Nephron progenitor cell (in vitro differentiated cells): ENCODE data around the gene PTGS1.
"Not testable (repeated sequence)": the region's sequence is repeated elsewhere in the genome, so short reads cannot be mapped to it uniquely, and the experiment has no call there.

Experiments used
- DNase-seq: peaks from one replicate; pipeline ENCODE4 v3.0.0; 2021
- H3K27ac Mint-ChIP-seq: 2 replicates; pipeline ENCODE4 v1.8.0; 2021; ENCODE audit warnings: mild to moderate bottlenecking, moderate library complexity, mixed read lengths
- H3K27me3 Mint-ChIP-seq: 2 replicates; pipeline ENCODE4 v1.8.0; 2021; ENCODE audit warnings: mild to moderate bottlenecking, low read depth, mixed read lengths; ENCODE audit not compliant: poor library complexity
- H3K36me3 Mint-ChIP-seq: 2 replicates; pipeline ENCODE4 v1.8.0; 2021; ENCODE audit warnings: low read depth, mixed read lengths
- H3K4me1 Mint-ChIP-seq: 2 replicates; pipeline ENCODE4 v1.8.0; 2021; ENCODE audit warnings: mixed read lengths
- H3K4me3 Mint-ChIP-seq: 2 replicates; pipeline ENCODE4 v1.8.0; 2021; ENCODE audit warnings: mild to moderate bottlenecking, moderate library complexity, mixed read lengths
- H3K9me3 Mint-ChIP-seq: 2 replicates; pipeline ENCODE4 v1.8.0; 2021; ENCODE audit warnings: mild to moderate bottlenecking, moderate library complexity, mixed read lengths
- CTCF ChIP-seq: fragments of 200-600 bp; sonication (generic); IDR thresholded peaks from 2 replicates; pipeline ENCODE4 v1.5.0; 2021; ENCODE audit warnings: antibody characterized with exemption

The PTGS1 gene

GRCh38 chr9:122360891-122361290, 9.9 kb upstream of the PTGS1 start:
- no peak for TF ChIP-seq CTCF
- no peak for DNase-seq
- Mint-ChIP-seq H3K36me3 (no peaks in the 10 kb centered on the region), H3K27me3 (peaks cover 25% of the 10 kb centered on the region), H3K4me1 (peaks cover 4% of the 10 kb centered on the region), H3K9me3 (peaks cover 10% of the 10 kb centered on the region), H3K4me3 (no peak overlapping the region), H3K27ac (no peak overlapping the region)

DNA sequence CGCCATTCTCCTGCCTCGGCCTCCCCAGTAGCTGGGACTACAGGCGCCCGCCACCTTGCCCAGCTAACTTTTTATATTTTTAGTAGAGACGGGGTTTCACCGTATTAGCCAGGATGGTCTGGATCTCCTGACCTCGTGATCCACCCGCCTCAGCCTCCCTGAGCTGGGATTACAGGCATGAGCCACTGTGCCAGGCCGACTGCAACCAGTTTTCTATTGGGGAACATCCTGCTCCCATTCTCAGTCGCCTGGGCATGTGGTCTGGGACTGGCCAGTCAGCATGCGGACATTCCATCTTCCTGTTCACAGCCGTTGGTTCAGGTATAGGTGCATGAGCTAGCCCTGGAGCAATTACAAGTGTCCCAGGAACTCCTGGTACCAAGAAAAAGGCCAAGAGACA, 7.7 kb upstream of the PTGS1 start:
- not testable (repeated sequence) for H3K4me1 Mint-ChIP-seq, DNase-seq

GRCh38 chr9:122364117-122364782, 6.6 kb upstream of the PTGS1 start:
- DNase-seq: no peak
- Mint-ChIP-seq H3K27me3 (peaks cover 27% of the 10 kb centered on the region), H3K4me3 (no peak overlapping the region), H3K36me3 (no peaks in the 10 kb centered on the region), H3K27ac (no peak overlapping the region), H3K9me3 (peaks cover 6% of the 10 kb centered on the region), H3K4me1 (peaks cover 4% of the 10 kb centered on the region)
- TF ChIP-seq CTCF: no peak

More for the DNA sequence above, 7.7 kb upstream of the PTGS1 start:
- H3K9me3 Mint-ChIP-seq, H3K36me3 Mint-ChIP-seq, H3K4me3 Mint-ChIP-seq, H3K27ac Mint-ChIP-seq: not testable (repeated sequence)
- H3K27me3 Mint-ChIP-seq: peaks cover 21% of the 10 kb centered on the region

- H3K36me3 Mint-ChIP-seq: no peaks in the 10 kb centered on the region
- no peak overlapping the region for H3K4me3 Mint-ChIP-seq
- DNase-seq: no peak
- peaks cover 4% of the 10 kb centered on the region for H3K4me1 Mint-ChIP-seq
- no peak overlapping the region for H3K27ac Mint-ChIP-seq
- TF ChIP-seq CTCF: no peak
- H3K27me3 Mint-ChIP-seq: peaks cover 31% of the 10 kb centered on the region
- peaks cover 4% of the 10 kb centered on the region for H3K9me3 Mint-ChIP-seq
Observed at GRCh38 chr9:122364783-122365150, 6.1 kb upstream of the PTGS1 start.

- Mint-ChIP-seq H3K4me1 (peaks cover 4% of the 10 kb centered on the region), H3K27ac (no peak overlapping the region), H3K27me3 (peaks cover 42% of the 10 kb centered on the region), H3K36me3 (no peaks in the 10 kb centered on the region), H3K4me3 (no peak overlapping the region), H3K9me3 (peaks cover 4% of the 10 kb centered on the region)
- TF ChIP-seq CTCF: no peak
- no peak for DNase-seq
Observed at GRCh38 chr9:122366074-122366660, 4.7 kb upstream of the PTGS1 start.

GRCh38 chr9:122367065-122367464, 3.8 kb upstream of the PTGS1 start:
- peaks cover 7% of the 10 kb centered on the region for H3K4me1 Mint-ChIP-seq
- peaks cover 49% of the 10 kb centered on the region for H3K27me3 Mint-ChIP-seq
- no peak for TF ChIP-seq CTCF
- DNase-seq: no peak
- no peak overlapping the region for H3K27ac Mint-ChIP-seq
- H3K4me3 Mint-ChIP-seq: no peak overlapping the region
- H3K36me3 Mint-ChIP-seq: no peaks in the 10 kb centered on the region
- peaks cover 4% of the 10 kb centered on the region for H3K9me3 Mint-ChIP-seq
